DOHH2 (cell line): ENCODE measurements around the gene B3GALT6.

Source experiments
- CTCF ChIP-seq: fragments of 200-600 bp; sonication (generic); IDR thresholded peaks from one replicate; pipeline ENCODE4 v1.5.1; 2014; ENCODE audit warnings: antibody characterized with exemption, mild to moderate bottlenecking, low read depth, low read length; ENCODE audit not compliant: poor library complexity, severe bottlenecking
- EZH2phosphoT487 ChIP-seq: fragments of 200-600 bp; sonication (generic); IDR thresholded peaks from 2 replicates; pipeline ENCODE4 v1.6.1; 2017; ENCODE audit warnings: borderline replicate concordance, mild to moderate bottlenecking, antibody characterized with exemption, low read length, moderate library complexity, mixed read lengths

DNA sequence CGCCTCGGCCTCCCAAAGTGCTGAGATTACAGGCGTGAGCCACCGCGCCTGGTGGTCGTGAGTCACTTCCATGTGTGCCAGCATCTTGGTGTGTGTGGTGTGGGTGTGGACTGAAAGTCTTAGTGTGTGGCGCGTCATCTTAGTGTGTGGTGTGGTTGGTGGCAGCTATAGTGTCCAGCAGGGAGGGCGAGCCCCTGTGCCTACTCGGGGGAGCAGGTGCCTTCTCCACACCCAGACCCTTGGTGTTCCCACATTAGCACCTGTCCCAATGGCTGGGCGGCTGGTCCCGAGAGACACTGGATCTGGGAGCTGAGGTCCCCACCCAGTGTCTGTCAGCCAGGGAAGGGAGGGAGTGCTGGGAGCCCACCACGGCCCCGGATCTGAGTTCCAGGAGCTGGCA, 51.0 kb downstream of the B3GALT6 start:
- TF ChIP-seq CTCF (no peak), EZH2phosphoT487 (no peak)
